ENCODE measurements around the gene CEP112. TPM values are rescaled to one million over a fixed set of nuclear protein-coding genes. Genes with fewer than 3 reads are reported as not detected.

The CEP112 gene
- total and polyA plus RNA-seq, 2 of the 13 experiments (the other 11 are each of a cell fraction or from before 2014, with no cell fraction given), result 1.2 to 3.4 TPM

GRCh38 chr17:65987988-65988387 lies 203.9 kb downstream of the CEP112 start (continued):
- TF ChIP-seq CREBL2 (CRISPR knock-in tag; IDR thresholded peaks at IDR 0.05; ENCODE audit: borderline replicate concordance) (no peak), NCOA2 (CRISPR knock-in tag; IDR thresholded peaks at IDR 0.05) (peak; percentile 42; the same call in 1 of the 2 replicates), ZNF800 (CRISPR knock-in tag; IDR thresholded peaks at IDR 0.05) (0 out of 2 replicates have a peak, but pooled peaks have one; percentile 16), HIVEP1 (CRISPR knock-in tag; IDR thresholded peaks at IDR 0.05) (no peak), SIN3A (IDR thresholded peaks at IDR 0.05; ENCODE audit: borderline replicate concordance, low read depth, low read length) (no peak), ZXDC (CRISPR knock-in tag; IDR thresholded peaks at IDR 0.05) (no peak), ZBTB3 (CRISPR knock-in tag; IDR thresholded peaks at IDR 0.05; ENCODE audit: borderline replicate concordance, low read depth) (no peak), HCFC1 (IDR thresholded peaks at IDR 0.05; ENCODE audit: low read depth, low read length) (no peak), ZNF883 (CRISPR knock-in tag; IDR thresholded peaks at IDR 0.05; ENCODE audit: not compliant biosample characterization) (no peak), MLLT10 (CRISPR knock-in tag; IDR thresholded peaks at IDR 0.05) (no peak), SKIL (CRISPR knock-in tag; IDR thresholded peaks at IDR 0.05; ENCODE audit: borderline replicate concordance) (no peak), RAD51 (IDR thresholded peaks at IDR 0.05; ENCODE audit: borderline replicate concordance) (no peak), ZNF318 (CRISPR knock-in tag; IDR thresholded peaks at IDR 0.05) (no peak), IRX3 (CRISPR knock-in tag; IDR thresholded peaks at IDR 0.05; ENCODE audit: borderline replicate concordance, low read depth) (no peak), SUZ12 (IDR thresholded peaks at IDR 0.05; ENCODE audit: low read depth, low read length) (no peak)

All from HepG2 (cell line).